ENCODE data around the gene FILIP1.

Gene FILIP1

DNA sequence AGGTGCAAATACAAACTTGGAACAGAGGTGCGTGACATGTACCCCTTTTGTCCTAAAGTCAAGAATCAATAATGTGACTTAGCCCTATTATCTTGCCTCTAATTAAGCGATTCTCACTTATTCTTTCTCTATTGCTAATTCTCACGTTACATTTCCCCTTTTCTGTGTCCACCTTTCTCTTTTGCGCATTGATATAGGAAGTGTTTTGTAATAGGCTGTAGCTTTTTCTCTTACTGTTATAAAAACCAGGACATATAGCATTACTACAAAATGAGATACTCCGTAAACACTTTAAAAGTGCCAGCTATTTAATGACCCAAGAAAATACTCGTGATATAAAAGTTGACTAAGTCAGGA lies 208.3 kb downstream of the FILIP1 start:
- DNase-seq, result no peak

DNA sequence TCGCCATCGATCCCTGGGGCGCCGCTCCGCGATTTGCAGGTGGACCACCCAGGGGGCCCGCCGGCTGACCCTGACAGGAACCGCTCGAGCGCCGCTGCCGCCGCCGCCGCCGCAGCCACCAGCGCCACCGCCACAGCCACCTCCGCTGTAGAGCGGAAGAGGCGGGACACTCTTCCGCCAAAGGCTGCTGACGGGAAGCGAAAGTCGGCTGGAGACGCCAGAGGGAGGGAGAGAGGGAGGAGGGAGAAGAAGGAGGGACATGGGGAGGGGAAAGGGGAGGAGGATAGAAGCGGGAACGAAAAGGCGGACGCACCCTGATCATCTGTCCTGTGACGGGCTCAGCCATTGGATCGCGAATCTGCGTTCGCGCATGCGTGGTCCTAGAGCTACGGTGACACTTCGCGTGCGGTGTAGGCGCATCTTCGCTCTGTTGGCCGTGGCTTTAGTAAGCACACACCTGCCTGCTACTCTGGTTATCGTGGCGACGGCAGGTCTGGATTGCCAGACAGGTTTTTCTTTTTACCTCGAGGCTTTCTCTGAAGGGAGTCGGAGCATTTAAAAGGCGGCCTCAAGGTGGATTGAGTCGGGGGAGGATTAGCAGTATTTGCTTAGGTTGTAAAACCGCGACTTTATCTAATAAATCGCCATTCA lies 208.8 kb downstream of the FILIP1 start, which contains the start of gene TMEM30A:
Gene TMEM30A (minus strand): TSS at position 161 of the 651 bp plus-strand sequence. CDS start 154 bp downstream, at position 7.
- DNase-seq, result peak; percentile 95

DNA sequence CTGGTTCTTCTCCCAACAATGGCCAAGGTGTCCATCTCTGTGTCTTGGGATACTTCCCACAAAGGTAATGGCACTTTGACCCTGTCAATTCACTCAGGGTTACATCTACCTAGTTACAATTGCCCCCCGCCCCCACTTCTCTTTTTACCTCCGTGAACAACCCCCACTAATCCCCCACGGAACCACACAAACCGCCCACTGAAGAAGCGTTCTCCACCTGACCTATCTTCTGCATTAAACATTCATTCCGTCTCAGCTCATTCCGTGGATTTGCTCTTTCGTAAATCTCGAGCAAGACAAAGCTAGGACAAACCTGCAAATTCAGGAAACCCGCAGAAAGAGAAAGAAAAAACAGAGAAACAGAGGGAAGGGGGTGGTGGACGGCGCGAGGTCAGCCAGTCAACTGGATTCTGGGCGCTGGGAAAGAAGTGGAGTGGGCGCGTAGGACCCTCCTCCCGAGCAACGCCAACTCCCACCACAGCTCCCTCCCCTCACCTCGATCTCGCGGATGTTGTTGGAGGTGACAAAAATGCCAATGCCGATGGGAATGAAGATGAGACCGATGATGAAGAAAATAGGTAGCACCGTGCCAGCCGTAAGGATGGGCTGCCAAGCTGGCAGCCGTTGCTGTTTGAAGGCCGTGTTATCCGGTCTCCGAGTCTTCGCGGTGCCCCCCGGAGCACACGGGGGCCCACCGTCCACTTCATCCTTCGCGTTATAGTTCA lies 209.5 kb downstream of the FILIP1 start:
- DNase-seq, result no peak

DNA sequence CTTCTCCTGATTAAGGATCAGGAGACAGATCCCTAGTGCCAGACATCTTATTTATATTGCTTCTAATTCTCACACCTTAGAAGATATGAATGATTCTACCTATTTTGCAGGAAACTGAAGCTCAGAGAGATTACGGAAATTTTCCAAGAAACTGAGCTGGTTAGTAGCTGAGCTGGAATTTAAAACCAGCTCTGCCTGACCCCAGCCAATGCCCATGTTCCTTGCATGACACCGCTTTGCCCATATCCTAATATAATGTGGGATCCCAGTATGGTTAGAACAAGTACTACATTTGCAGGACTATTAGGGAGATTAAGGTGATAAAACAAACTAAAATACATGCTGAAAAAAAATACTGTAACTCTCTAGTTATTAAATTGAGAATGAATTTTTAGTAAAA lies 210.9 kb downstream of the FILIP1 start:
- DNase-seq, result no peak

DNA sequence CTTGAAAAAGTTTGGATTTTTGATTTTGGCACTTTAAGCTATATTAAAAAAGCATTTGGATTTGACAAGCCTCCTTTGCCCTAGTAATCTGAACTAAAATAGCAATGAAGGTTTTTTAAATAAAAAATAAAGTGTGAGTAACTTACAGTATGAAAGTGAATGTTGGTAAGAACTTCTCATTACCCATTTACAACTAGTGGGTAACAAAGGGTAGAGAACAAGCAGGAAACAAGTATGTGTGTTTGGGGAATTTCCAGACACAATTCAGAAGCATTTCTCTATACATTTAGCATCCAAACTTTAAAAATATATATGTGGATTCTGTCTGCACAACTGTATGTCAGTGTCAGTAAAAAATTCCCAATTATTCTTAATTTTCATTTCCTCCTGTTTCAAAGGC lies 211.9 kb downstream of the FILIP1 start:
- DNase-seq, result no peak

DNA sequence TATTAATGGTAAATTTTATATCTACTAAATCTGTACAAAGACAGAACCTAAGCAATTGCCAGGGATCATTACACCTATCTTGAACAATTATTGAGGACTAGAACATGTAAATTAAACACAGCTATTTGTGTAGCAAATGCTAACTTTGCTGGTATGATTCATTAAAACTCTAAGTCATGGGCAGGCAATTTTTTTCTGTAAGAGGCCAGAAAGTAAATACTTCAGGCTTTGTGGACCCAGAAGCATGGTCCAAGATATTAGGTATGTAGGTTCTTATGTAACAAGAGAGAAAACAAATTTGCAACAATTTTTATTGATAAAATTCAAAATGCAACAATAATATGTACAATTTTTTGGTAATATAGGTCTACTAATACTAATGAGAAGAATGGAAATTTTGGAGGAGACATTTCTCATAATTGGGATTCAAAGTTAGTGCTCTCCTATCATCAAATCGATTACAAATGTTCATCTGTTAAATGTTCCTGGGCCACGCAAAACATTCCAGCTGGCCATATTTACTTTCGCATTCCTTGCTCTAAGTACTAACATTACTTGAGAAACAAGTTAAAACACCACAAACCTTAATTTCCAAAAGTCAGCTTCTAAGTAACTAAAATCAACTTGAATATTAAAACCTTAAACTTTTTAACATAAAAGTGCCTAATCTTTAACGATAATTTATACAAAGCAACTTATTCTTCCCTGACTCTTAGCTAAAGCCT lies 213.3 kb downstream of the FILIP1 start:
- no peak for DNase-seq

DNA sequence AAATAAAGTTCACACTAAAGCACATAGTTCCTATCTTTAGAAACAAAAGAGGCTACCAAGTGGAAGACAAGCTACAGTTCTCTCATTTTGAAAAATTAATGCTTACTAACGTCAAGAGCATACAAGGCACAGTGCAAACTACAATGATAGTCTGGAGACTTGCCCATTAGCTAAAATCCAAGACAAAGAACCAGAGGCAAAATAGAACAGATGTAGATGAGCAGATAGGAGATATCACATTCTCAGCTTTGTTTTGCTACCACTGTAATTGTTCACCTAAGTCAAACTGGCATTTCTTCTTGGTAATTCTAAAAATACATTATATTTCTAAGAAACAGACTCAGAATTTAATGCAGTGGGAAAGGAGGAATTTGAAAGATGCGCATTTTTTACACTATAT lies 214.2 kb downstream of the FILIP1 start:
- no peak for DNase-seq

DNA sequence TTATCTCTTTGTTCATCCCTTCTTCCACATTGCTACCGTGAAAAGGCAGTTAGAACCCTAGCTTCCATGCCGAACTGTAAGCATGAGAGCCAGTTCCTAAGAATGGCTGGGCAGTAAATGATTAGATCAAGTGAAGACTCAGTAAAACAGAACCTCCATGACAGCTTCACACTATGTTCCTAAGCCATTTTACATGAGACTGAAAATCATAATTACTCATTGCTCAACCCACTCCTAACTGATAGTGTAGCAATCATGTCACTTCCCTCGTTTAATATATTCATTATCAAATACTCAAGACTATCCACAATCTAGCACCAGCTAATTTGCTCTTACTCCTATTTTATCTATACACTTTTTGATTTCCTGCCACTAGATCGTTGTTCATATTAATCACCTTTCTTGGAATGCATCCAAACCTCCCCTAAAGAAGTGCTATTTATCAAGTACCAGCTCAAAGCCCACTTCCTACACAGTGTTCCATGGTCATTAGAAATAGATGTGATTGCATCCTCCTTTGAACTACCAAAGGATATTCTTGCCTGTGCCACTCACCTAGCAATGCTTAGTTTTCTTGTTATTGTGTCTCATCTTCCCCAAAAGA lies 215.0 kb downstream of the FILIP1 start:
- DNase-seq, result no peak

DNA sequence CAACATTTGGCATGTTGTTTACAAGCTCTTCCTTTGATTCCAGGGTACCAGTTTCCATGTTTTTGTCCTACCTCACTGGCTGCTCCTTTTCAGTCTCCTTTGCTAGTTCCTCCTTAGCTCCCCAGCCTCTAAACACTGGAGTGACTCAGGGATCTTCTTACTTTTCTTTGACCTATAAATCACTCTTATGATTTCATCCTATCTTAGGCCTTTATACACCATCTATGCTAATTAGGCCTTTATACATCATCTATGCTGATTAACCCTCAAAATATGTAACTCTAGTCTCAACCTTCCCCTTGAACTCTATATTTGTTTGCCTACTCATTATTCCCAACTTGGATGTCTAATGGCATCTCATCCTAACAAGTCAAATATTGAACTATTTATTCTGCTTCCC lies 218.5 kb downstream of the FILIP1 start:
- DNase-seq, result no peak

DNA sequence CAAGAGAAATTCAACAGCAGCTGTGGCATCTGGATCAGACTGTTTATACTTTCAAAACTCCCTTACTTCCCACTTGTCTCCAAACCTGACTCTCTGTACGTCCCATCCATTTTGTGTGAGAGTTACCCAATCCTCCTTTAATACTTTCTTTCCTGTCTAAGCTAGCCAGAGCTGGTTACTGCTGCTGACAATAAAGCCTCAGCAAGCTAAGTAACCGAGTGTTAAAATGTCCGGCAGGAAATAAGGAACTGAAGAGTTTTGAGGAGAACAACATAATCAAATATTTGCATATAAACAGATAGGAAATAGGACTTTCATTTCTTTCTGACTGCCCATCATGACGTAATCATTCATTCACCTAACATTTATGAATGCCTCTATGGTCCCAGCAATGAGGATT lies 220.6 kb downstream of the FILIP1 start:
- no peak for DNase-seq

DNA sequence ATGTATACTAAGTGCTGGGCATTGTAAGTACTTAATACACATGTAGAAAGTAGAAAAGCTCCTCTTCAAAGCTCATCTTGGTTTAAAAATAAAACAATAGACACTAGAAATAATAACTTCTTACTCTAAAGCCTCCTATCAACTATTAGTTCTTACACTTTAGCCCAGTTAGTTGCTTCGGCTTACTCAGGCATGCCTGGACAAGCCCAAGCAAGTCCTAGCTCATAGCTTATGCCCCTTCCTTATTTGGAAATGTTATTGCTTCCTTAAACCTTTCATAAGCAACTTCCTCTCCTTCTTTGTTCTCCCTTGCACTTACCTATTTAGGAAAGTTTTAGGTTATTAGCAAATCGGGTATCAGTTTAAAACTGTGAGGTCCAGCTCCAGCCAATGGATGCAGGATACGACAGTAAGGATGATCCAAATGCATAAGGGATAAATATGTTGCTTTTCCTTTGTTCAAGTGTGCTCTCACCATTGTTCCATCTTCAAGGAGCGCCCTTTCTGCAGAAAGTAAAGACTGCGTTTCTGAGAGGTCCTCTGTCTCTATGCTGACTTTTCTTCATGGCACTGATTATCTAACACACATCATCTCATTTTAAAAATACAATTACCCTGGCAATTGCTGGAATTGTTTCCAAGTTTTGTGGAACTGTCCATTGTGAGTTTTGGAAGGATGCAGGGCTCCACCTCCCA lies 221.3 kb downstream of the FILIP1 start:
- DNase-seq, result no peak

DNA sequence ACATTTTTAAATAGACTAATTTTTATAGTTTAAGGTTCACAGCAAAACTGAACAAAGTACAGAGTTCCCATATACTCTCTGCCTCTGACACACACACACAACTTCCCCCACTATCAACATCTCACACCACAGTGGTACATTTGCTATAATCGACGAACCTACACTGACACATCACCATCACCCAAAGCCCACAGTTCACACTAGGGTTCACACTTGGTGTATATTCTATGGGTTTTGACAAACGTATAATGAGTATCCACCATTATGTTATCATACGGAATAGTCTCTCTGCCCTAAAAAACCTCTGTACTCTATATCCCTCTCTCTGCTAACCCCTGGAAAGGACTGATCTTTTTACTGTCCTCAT lies 224.6 kb downstream of the FILIP1 start:
- DNase-seq, result no peak

DNA sequence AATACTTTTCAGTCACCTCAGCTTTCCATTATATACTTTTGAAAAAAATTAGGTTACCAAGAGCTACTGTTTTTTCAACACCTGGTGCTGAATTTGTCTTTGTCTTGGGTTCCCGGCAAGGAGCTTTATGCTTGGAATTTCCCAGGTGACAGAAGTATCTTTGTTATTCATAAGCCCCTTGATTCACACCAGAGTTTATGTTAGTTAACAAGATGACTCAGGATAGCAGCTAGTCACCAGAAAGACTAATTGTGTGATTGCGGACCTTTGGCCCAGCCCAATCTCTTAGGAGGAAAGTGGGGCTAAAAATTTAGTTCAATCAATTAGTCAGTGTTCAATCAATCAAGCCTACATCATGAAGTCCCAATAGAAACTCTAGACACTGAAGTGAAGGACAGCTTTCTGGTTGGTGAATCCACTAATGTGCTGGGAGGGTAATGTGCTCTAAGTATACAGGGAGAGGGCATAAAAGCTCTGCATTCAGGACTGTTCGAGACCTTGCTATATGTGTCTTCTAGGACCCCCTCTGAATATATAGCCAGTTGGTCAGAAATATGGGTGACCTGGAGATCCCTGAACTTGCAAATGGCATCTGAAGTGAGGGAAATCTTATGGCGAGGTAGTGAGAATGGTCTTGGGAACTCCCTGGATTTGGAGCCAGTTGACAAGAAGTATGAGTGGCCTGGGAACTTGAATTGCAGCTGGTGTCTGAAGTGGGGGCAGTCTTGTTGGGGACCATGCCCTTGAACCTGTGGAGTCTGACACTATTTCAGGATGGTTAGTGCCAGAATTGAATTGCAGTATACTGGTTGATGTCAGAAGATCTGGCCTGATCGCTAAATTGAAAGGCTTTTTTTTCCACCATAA lies 225.2 kb downstream of the FILIP1 start:
- no peak for DNase-seq

DNA sequence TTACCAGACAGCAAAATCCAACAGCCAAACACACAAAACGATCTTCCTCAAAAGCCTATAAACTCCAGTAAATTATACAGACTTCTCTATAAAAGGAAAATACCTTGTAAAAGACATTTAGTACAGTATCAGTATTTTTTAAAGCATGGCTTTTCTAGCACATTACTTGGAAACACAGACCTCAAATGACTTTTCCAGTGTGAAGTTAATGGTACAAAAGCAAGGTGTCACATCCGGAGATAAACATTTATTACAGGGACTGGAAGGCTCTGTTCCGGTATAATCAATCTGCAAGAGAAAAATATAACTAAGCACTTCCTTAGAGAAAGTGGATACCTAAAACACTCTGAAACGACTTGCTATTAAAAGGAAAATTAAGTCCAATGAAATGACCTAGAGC lies 226.1 kb downstream of the FILIP1 start:
- DNase-seq, result no peak

DNA sequence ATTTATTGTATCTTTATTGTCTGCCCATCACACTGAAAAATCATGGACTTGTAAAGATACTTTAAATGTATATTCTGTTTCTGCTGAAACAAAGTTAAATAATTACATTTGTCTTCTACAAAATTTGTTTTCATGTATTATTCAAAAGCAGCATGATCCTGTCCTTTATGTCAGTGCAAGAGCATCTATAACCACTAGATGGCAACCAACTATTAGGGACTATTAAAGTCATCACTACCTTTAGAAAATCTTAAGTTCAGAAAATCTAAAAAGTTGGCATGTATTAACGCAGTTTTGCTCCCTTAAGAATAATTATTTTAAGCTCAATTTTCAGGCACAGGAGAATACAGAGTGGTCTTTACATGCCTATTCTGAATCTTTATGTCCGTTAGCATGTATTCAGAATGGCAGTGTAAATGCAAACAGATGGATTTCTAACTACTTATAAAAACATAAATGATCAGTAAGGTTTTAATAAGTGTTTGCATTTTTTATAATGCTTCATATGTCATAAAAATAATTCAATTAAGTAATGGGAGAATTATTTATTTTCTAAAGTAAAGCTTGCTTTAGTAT lies 226.8 kb downstream of the FILIP1 start:
- no peak for DNase-seq

DNA sequence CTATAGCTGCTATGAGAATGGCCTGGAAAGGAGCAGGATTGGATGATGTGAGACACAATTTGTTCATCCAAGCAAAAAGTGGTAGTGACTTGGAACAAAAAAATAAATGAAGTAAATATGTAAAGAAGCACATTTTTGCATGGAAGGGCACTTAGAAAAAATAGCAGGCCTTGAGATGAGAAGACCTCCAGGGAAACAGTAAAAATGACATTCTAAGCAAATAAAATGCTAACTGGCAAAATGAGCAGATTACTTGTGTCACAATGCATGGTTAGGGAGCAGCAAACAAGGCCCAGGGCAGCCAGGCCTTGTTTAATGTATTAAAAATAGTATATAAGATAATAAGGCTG lies 230.2 kb downstream of the FILIP1 start:
- DNase-seq, result no peak

DNA sequence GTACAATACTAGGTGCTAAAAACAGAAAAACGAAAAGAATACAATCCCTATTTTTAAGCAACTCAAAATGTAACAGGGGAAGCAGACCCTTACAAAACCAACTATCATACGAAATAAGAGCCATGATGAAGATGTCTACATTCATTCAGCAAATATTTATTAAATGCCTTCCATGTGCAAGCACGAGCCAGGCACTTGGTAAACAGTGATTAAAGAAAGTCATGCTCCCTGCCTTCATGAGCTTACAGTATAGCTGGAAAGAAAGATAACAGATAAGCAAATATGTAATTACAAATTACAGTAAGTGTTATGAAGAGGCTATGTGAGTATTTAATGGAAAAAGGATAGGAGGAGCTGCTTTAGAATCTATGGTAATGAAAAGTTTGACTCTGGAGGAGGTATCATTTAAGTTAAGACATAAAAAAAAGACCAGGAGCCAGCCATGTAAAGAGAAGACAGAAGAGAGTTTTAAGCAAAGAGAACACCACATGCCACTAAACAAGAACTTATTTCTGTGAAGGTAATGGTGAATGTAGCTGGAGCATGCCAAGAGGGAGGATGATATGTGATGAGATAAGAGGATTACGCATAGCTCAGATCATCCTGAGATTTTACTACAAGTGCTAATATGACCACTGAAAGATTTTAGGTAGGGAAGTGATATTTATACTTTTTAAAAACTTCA lies 230.7 kb downstream of the FILIP1 start:
- DNase-seq, result no peak

DNA sequence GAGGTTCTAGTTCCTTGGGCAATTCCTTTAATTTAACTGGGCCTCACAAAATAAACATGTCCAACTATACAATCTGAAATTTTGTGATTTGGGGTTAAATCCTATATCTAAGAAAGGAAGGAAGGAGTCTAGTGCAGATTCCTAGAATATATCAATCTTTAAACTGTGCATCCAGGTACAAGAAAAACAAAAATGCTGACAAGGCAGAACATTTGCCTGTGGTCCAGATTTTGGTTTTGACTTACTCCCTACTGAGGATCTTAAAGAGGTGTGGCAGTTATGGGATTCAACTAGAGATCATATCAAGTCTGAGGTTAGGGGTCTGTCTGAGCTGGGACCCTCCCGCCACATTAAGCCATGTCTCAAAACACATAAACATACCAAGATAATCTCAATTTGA lies 232.3 kb downstream of the FILIP1 start:
- DNase-seq, result no peak

DNA sequence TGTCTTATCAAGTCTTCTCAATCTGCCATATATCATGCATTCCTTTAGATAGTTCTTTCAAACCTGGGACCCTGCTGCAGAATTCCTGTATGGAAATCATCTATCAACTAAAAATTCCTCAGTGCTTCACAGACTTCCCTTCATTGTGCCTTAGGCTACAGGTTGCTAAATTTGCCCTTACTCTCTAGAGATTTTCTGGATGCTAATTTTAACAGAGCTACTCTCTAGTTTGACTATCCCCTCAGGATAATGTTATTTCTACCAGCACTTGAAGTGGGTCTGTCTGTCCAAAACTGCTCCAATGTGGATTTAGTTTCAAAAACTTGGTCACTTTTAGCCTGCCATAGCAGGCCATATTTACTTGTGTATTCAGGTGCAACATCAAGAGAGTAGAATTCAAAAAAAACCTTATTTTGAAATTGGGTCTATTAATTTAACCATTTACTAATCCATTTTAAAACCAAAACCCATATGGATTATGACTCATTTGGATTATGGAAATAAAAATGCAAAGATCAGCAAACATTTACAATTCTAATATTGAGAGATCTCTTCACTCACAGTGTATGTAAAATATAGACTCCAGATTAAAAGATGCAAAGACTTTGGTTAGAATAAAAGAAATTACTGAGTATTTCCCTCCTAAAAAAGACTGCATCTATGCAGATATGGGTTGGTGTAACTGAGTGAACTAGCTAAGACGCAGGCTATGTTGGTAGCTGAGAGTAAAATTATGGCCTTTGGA lies 236.1 kb downstream of the FILIP1 start:
- no peak for DNase-seq

DNA sequence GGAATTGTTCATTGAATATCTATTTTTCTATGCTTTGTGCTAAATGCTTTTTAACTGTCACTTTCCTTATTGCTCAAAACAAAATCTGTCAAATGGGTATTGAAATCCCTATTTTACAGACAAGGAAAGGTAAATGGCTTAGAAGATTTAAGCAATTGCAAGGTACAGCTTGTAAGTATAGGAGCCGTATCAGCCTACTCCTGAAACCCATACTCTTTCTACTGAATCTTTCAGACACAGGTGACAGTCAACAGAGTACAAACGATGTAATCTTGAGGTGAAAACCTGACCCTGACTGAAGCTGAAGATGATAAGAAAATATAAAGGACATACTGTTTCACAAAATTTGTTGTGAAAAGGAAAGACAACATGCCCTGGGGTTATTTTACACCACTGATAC lies 243.0 kb downstream of the FILIP1 start:
- no peak for DNase-seq

DNA sequence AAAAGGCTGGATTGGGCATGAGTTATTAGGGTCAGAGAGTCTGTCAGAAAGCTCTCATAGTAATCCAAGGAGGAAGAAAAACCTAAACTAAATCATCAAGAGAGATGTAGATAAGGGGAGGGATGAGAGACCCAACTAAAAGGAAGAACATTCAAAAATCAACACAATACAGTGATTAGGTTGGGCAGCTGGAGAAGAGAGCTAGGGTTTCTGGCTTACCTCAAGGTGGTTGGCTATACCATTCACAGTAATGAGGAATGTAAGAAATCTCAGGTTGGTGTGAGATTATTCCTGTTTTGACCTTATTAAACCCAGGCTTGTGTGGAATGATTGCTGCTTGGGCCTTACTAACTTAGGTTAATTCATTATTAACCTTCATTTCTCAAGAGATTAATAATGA lies 243.8 kb downstream of the FILIP1 start:
- DNase-seq, result no peak
